H9 (cell line): Measurements from ENCODE around the gene KRR1. TPM values are rescaled to one million over a fixed set of nuclear protein-coding genes. Genes with fewer than 3 reads are reported as not detected.

Source experiments
- DNase-seq: peaks from one replicate; pipeline ENCODE4 v3.0.0-alpha.2; 2017
- H2AFZ ChIP-seq: one replicate; pipeline ENCODE4 v1.6.1; 2013; ENCODE audit warnings: mild to moderate bottlenecking, low read length, control low read depth, moderate library complexity
- H2AK5ac ChIP-seq: 2 replicates; pipeline ENCODE4 v1.6.1; 2013; ENCODE audit warnings: low read length, control low read depth, mixed read lengths; ENCODE audit not compliant: insufficient read length
- H2BK120ac ChIP-seq: one replicate; pipeline ENCODE4 v1.6.1; 2013; ENCODE audit warnings: low read depth, mild to moderate bottlenecking, low read length, control low read depth, inconsistent platforms; ENCODE audit not compliant: poor library complexity, severe bottlenecking
- H2BK12ac ChIP-seq: 2 replicates; pipeline ENCODE4 v1.6.1; 2013; ENCODE audit warnings: low read length, control low read depth, mixed read lengths, low read depth; ENCODE audit not compliant: insufficient read length
- H2BK15ac ChIP-seq: 2 replicates; pipeline ENCODE4 v1.6.1; 2013; ENCODE audit warnings: low read depth, low read length, control low read depth
- H2BK20ac ChIP-seq: one replicate; pipeline ENCODE4 v1.6.1; 2013; ENCODE audit warnings: low read depth, mild to moderate bottlenecking, low read length, control low read depth, inconsistent platforms; ENCODE audit not compliant: poor library complexity, severe bottlenecking
- H2BK5ac ChIP-seq: 2 replicates; pipeline ENCODE4 v1.6.1; 2013; ENCODE audit warnings: low read length, control low read depth, mixed read lengths; ENCODE audit not compliant: insufficient read length
- H3K14ac ChIP-seq: 2 replicates; pipeline ENCODE4 v1.6.1; 2013; ENCODE audit warnings: low read length, control low read depth; ENCODE audit not compliant: insufficient read depth
- H3K18ac ChIP-seq: 2 replicates; pipeline ENCODE4 v1.6.1; 2013; ENCODE audit warnings: low read depth, mild to moderate bottlenecking, mixed read lengths, low read length, control low read depth; ENCODE audit not compliant: insufficient read length
- H3K23ac ChIP-seq: 2 replicates; pipeline ENCODE4 v1.6.1; 2013; ENCODE audit warnings: low read length, control low read depth, mixed read lengths, low read depth; ENCODE audit not compliant: insufficient read length
- H3K23me2 ChIP-seq: 2 replicates; pipeline ENCODE4 v1.6.1; 2013; ENCODE audit warnings: low read depth, mild to moderate bottlenecking, mixed read lengths, low read length, control low read depth; ENCODE audit not compliant: insufficient read length, poor library complexity, severe bottlenecking
- H3K27ac ChIP-seq: 2 replicates; pipeline ENCODE4 v1.5.1; 2013; ENCODE audit warnings: low read length, control low read depth, mixed read lengths, low read depth; ENCODE audit not compliant: insufficient read length
- H3K27me3 ChIP-seq: 2 replicates; pipeline ENCODE4 v1.6.1; 2013; ENCODE audit warnings: low read length, control low read depth, inconsistent platforms; ENCODE audit not compliant: insufficient read depth
- H3K4ac ChIP-seq: 2 replicates; pipeline ENCODE4 v1.6.1; 2013; ENCODE audit warnings: low read depth, mild to moderate bottlenecking, control low read depth, inconsistent platforms, low read length, moderate library complexity
- H3K4me1 ChIP-seq: 2 replicates; pipeline ENCODE4 v1.6.1; 2013; ENCODE audit warnings: low read length, control low read depth, inconsistent platforms; ENCODE audit not compliant: insufficient read depth
- H3K4me2 ChIP-seq: 2 replicates; pipeline ENCODE4 v1.6.1; 2013; ENCODE audit warnings: low read length, control low read depth, mixed read lengths; ENCODE audit not compliant: insufficient read length, insufficient read depth
- H3K56ac ChIP-seq: 2 replicates; pipeline ENCODE4 v1.6.1; 2013; ENCODE audit warnings: low read depth, mild to moderate bottlenecking, mixed read lengths, low read length, control low read depth; ENCODE audit not compliant: insufficient read length
- H3K79me1 ChIP-seq: 2 replicates; pipeline ENCODE4 v1.6.1; 2013; ENCODE audit warnings: low read depth, mild to moderate bottlenecking, moderate library complexity, low read length, control low read depth, inconsistent platforms; ENCODE audit not compliant: insufficient read depth, poor library complexity, severe bottlenecking
- H3K79me2 ChIP-seq: 2 replicates; pipeline ENCODE4 v1.6.1; 2013; ENCODE audit warnings: low read length, control low read depth, inconsistent platforms; ENCODE audit not compliant: insufficient read depth
- H3K9ac ChIP-seq: 2 replicates; pipeline ENCODE4 v1.6.1; 2013; ENCODE audit warnings: low read length, control low read depth, mixed read lengths; ENCODE audit not compliant: insufficient read length; ENCODE audit errors: extremely low read depth
- H3K9me3 ChIP-seq: one replicate; pipeline ENCODE4 v1.6.1; 2013; ENCODE audit warnings: low read depth, low read length, inconsistent platforms; ENCODE audit not compliant: control insufficient read depth
- H3T11ph ChIP-seq: one replicate; pipeline ENCODE4 v1.6.1; 2013; ENCODE audit warnings: mild to moderate bottlenecking, low read length, control low read depth, inconsistent platforms
- H4K20me1 ChIP-seq: one replicate; pipeline ENCODE4 v1.6.1; 2013; ENCODE audit not compliant: control insufficient read depth, insufficient read length, insufficient read depth
- H4K5ac ChIP-seq: 2 replicates; pipeline ENCODE4 v1.6.1; 2013; ENCODE audit warnings: low read depth, mild to moderate bottlenecking, mixed read lengths, low read length, control low read depth; ENCODE audit not compliant: insufficient read length
- H4K8ac ChIP-seq: replicated peaks from 2 replicates; pipeline ENCODE4 v1.6.1; 2013; ENCODE audit warnings: low read length, control low read depth, mixed read lengths, low read depth; ENCODE audit not compliant: insufficient read length
- H4K91ac ChIP-seq: 2 replicates; pipeline ENCODE4 v1.6.1; 2013; ENCODE audit warnings: low read depth, mild to moderate bottlenecking, moderate library complexity, mixed read lengths, low read length, control low read depth; ENCODE audit not compliant: insufficient read length
- H3K27ac Mint-ChIP-seq, 3 experiments: 2 replicates in 2 of 3; 3 replicates in 1 of 3; pipeline ENCODE4 v1.8.0; 2020 to 2021; ENCODE audit warnings: mixed read lengths in 3 of 3, mild to moderate bottlenecking in 1 of 3, moderate library complexity in 1 of 3
- H3K27me3 Mint-ChIP-seq: 2 replicates; pipeline ENCODE4 v1.8.0; 2021; ENCODE audit warnings: low read depth, mild to moderate bottlenecking, moderate library complexity, mixed read lengths
- H3K36me3 Mint-ChIP-seq, 3 experiments: 2 replicates in 2 of 3; 3 replicates in 1 of 3; pipeline ENCODE4 v1.8.0; 2020 to 2021; ENCODE audit warnings: low read depth in 3 of 3, mixed read lengths in 3 of 3; ENCODE audit not compliant: insufficient read depth in 1 of 3
- H3K4me1 Mint-ChIP-seq, 2 experiments: 2 replicates each; pipeline ENCODE4 v1.8.0; 2020; ENCODE audit warnings: mixed read lengths in 2 of 2
- H3K4me3 Mint-ChIP-seq, 2 experiments: 2 replicates in 1 of 2; 3 replicates in 1 of 2; pipeline ENCODE4 v1.8.0; 2020 to 2021; ENCODE audit warnings: mild to moderate bottlenecking in 2 of 2, mixed read lengths in 2 of 2, moderate library complexity in 1 of 2
- H3K9me3 Mint-ChIP-seq, 2 experiments: 2 replicates in 1 of 2; 3 replicates in 1 of 2; pipeline ENCODE4 v1.8.0; 2020; ENCODE audit warnings: mild to moderate bottlenecking in 2 of 2, mixed read lengths in 2 of 2, moderate library complexity in 1 of 2
- WGBS: extraction: QIAGEN DNeasy Blood & Tissue Kit; methylation state at CpG from one replicate; pipeline ENCODE4 v1.1.7; 2013; ENCODE audit warnings: missing lambda C conversion rate, low lambda C conversion rate, mixed read lengths; ENCODE audit not compliant: insufficient read length; ENCODE audit errors: extremely low coverage; 5-methylcytosine and 5-hydroxymethylcytosine counted together
- total RNA-seq: library from RNA; stranded (reverse); gene quantifications from 2 replicates; pipeline ENCODE4 v1.2.1, GENCODE V29; 2021
- TF ChIP-seq, protein P1 (sequence below): fragments of 200-600 bp; sonication (generic); conservative IDR thresholded peaks from 3 replicates; pipeline ENCODE4 v1.8.0; 2021; ENCODE audit warnings: antibody characterized with exemption, mild to moderate bottlenecking

The KRR1 gene
- total RNA-seq, 1 experiment from 2014 or later, result 88.9 TPM

DNA sequence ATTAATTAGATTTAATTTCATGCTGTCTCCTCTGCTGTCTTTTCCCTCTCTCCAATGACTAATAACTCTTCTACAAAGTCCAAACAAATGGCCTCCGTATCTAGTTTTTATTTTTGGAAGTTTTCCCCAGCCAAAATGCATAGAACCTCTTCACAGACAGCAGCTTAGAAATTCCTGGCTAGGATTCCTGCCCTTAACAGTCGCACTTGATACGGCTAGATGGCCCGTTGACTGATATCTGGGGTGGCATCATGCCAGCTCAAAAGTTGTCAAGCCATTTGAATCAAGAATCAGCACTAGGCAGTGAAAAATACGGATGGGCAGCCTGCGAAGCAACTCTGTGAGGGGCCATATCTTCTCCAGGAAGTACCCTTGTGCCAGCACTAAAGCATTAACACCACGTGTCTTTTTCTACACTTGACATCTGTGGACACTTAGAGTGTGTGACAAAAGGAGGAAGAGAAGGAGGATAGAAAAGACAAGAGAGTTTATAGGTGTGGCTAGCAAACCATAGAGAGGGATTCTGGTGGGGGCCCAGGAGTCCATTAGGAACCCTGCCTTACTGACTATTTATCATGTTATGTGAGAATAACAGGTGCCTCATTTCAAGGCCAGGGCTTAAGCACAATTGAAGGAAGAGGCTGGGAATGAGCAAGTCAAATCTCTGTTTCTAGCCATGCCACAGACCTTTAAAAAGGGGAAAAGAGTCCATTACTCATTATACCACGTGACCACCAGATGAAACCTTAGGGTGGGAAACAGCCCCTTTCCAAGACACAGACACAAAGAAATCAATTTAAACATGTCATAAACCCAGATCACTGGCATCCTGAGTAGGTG, 39.2 kb upstream of the KRR1 start:
- Histone ChIP-seq H4K91ac (no peak overlapping the region), H2BK120ac (no peak overlapping the region), H3K79me1 (no peaks in the 10 kb centered on the region), H3K4ac (no peak overlapping the region), H3K23ac (no peak overlapping the region), H3K27me3 (no peaks in the 10 kb centered on the region), H2BK20ac (no peak overlapping the region), H2BK5ac (no peak overlapping the region), H3K23me2 (no peaks in the 10 kb centered on the region), H3K79me2 (no peaks in the 10 kb centered on the region; the same call in 1 of the 2 replicates), H4K5ac (no peak overlapping the region), H3T11ph (no peak overlapping the region), H3K4me1 (peaks cover 3% of the 10 kb centered on the region; the same call in 1 of the 2 replicates), H2AFZ (no peak overlapping the region), H4K20me1 (no peaks in the 10 kb centered on the region), H3K14ac (no peak overlapping the region), H3K18ac (no peak overlapping the region), H3K27ac (no peak overlapping the region), H4K8ac (no peak overlapping the region), H3K9me3 (no peaks in the 10 kb centered on the region), H3K56ac (no peak overlapping the region), H2BK12ac (no peak overlapping the region), H3K4me2 (no peak overlapping the region), H2AK5ac (no peak overlapping the region), H3K9ac (no peak overlapping the region), H2BK15ac (no peak overlapping the region)
- Mint-ChIP-seq H3K4me3 (no peak overlapping the region), H3K36me3 (no peaks in the 10 kb centered on the region), H3K27me3 (no peaks in the 10 kb centered on the region), H3K4me1 (peaks cover 27 to 45% of the 10 kb centered on the region in 2 experiments), H3K9me3 (no peaks in the 10 kb centered on the region), H3K27ac (no peak overlapping the region)
- TF ChIP-seq, protein P1, sequence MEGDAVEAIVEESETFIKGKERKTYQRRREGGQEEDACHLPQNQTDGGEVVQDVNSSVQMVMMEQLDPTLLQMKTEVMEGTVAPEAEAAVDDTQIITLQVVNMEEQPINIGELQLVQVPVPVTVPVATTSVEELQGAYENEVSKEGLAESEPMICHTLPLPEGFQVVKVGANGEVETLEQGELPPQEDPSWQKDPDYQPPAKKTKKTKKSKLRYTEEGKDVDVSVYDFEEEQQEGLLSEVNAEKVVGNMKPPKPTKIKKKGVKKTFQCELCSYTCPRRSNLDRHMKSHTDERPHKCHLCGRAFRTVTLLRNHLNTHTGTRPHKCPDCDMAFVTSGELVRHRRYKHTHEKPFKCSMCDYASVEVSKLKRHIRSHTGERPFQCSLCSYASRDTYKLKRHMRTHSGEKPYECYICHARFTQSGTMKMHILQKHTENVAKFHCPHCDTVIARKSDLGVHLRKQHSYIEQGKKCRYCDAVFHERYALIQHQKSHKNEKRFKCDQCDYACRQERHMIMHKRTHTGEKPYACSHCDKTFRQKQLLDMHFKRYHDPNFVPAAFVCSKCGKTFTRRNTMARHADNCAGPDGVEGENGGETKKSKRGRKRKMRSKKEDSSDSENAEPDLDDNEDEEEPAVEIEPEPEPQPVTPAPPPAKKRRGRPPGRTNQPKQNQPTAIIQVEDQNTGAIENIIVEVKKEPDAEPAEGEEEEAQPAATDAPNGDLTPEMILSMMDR, result no peak
- WGBS, result no CpG with 5 or more reads among the region's 8 CpGs
- DNase-seq, result no peak
